GM23338 (cell line): ENCODE measurements around the gene AFAP1L2. TPM values are rescaled to one million over a fixed set of nuclear protein-coding genes. Genes with fewer than 3 reads are reported as not detected.

ENCODE experiments used
- ATAC-seq: fragments of 200-7000 bp; cut with Tn5 transposase; 3 replicates; pipeline ENCODE4 v1.9.1; 2020
- DNase-seq: peaks from one replicate; pipeline ENCODE4 v3.0.0-alpha.2; 2015; ENCODE audit warnings: low spot score
- H2AFZ ChIP-seq: fragments of 200-600 bp; sonication (generic); 2 replicates; pipeline ENCODE4 v1.8.0; 2016; ENCODE audit warnings: antibody characterized with exemption, mild to moderate bottlenecking, moderate library complexity
- H3F3A ChIP-seq: fragments of 200-600 bp; sonication (generic); replicated peaks from 2 replicates; pipeline ENCODE4 v1.8.0; 2017; ENCODE audit warnings: antibody characterized with exemption, mixed run types, low read depth
- H3K27ac ChIP-seq: fragments of 200-600 bp; sonication (generic); 2 replicates; pipeline ENCODE4 v1.6.1; 2016; ENCODE audit warnings: low read depth
- H3K27me3 ChIP-seq: fragments of 200-600 bp; sonication (generic); 2 replicates; pipeline ENCODE4 v1.8.0; 2016; ENCODE audit warnings: mild to moderate bottlenecking, mixed run types, moderate library complexity; ENCODE audit not compliant: insufficient read depth
- H3K36me3 ChIP-seq: fragments of 200-600 bp; sonication (generic); 2 replicates; pipeline ENCODE4 v1.8.0; 2016; ENCODE audit warnings: mild to moderate bottlenecking; ENCODE audit not compliant: insufficient read depth
- H3K4me1 ChIP-seq: fragments of 200-600 bp; sonication (generic); 2 replicates; pipeline ENCODE4 v1.8.0; 2016; ENCODE audit warnings: mild to moderate bottlenecking, moderate library complexity; ENCODE audit not compliant: insufficient read depth
- H3K4me2 ChIP-seq: fragments of 200-600 bp; sonication (generic); 2 replicates; pipeline ENCODE4 v1.7.1; 2017; ENCODE audit warnings: mixed run types
- H3K4me3 ChIP-seq: fragments of 200-600 bp; sonication (generic); 2 replicates; pipeline ENCODE4 v1.6.1; 2016; ENCODE audit warnings: mixed run types
- H3K79me2 ChIP-seq: fragments of 200-600 bp; sonication (generic); replicated peaks from 2 replicates; pipeline ENCODE4 v1.8.0; 2017; ENCODE audit warnings: mild to moderate bottlenecking; ENCODE audit not compliant: insufficient read depth
- H3K9me2 ChIP-seq: fragments of 200-600 bp; sonication (generic); 2 replicates; pipeline ENCODE4 v1.8.0; 2017; ENCODE audit not compliant: insufficient read depth
- H4K20me1 ChIP-seq: fragments of 200-600 bp; sonication (generic); replicated peaks from 2 replicates; pipeline ENCODE4 v1.8.0; 2017; ENCODE audit warnings: mild to moderate bottlenecking; ENCODE audit not compliant: insufficient read depth
- H3K27ac Mint-ChIP-seq: 2 replicates; pipeline ENCODE4 v1.8.0; 2020; ENCODE audit warnings: inconsistent platforms, mild to moderate bottlenecking, moderate library complexity, mixed read lengths
- H3K27me3 Mint-ChIP-seq: 3 replicates; pipeline ENCODE4 v1.8.0; 2022; ENCODE audit warnings: low read depth, mild to moderate bottlenecking, moderate library complexity, mixed read lengths, inconsistent platforms; ENCODE audit not compliant: insufficient read depth, poor library complexity
- H3K36me3 Mint-ChIP-seq: 3 replicates; pipeline ENCODE4 v1.8.0; 2021; ENCODE audit warnings: low read depth, mild to moderate bottlenecking, inconsistent platforms, moderate library complexity, mixed read lengths
- H3K4me1 Mint-ChIP-seq: 3 replicates; pipeline ENCODE4 v1.8.0; 2020; ENCODE audit warnings: mild to moderate bottlenecking, inconsistent platforms, mixed read lengths
- H3K4me3 Mint-ChIP-seq: 3 replicates; pipeline ENCODE4 v1.8.0; 2021; ENCODE audit warnings: moderate library complexity, mild to moderate bottlenecking, inconsistent platforms, mixed read lengths
- H3K9me3 Mint-ChIP-seq: 3 replicates; pipeline ENCODE4 v1.8.0; 2020; ENCODE audit warnings: moderate library complexity, mild to moderate bottlenecking, inconsistent platforms, mixed read lengths
- CREB1 ChIP-seq: fragments of 250-450 bp; sonication (Bioruptor Pico); IDR thresholded peaks from 2 replicates; pipeline ENCODE4 v1.5.0; 2020; ENCODE audit warnings: low read depth, mild to moderate bottlenecking, moderate library complexity
- CTCF ChIP-seq, 2 experiments: fragments of 200-600 bp in 1 of 2; sonication (generic) in 1 of 2; conservative IDR thresholded peaks; 2 replicates each; pipeline versions ENCODE4 v1.5.1 to v1.6.1; 2016 to 2017; ENCODE audit warnings: antibody characterized with exemption in 2 of 2, low read depth in 2 of 2, mild to moderate bottlenecking in 2 of 2, moderate library complexity in 1 of 2
- ETS1 ChIP-seq: IDR thresholded peaks from 2 replicates; pipeline ENCODE4 v1.6.1; 2016; ENCODE audit warnings: antibody characterized with exemption
- EZH2 ChIP-seq: fragments of 200-600 bp; sonication (generic); IDR thresholded peaks from one replicate; pipeline ENCODE4 v1.8.0; 2017; ENCODE audit warnings: antibody characterized with exemption, mild to moderate bottlenecking, low read depth; ENCODE audit not compliant: unreplicated experiment
- EZH2phosphoT487 ChIP-seq: fragments of 200-600 bp; sonication (generic); IDR thresholded peaks from one replicate; pipeline ENCODE4 v1.8.1; 2018; ENCODE audit warnings: antibody characterized with exemption; ENCODE audit not compliant: unreplicated experiment
- JUNB ChIP-seq: IDR thresholded peaks from one replicate; pipeline ENCODE4 v1.6.1; 2016; ENCODE audit warnings: antibody characterized with exemption; ENCODE audit not compliant: unreplicated experiment
- NANOG ChIP-seq: IDR thresholded peaks from 2 replicates; pipeline ENCODE4 v1.6.1; 2016; ENCODE audit warnings: antibody characterized with exemption, borderline replicate concordance
- POLR2AphosphoS5 ChIP-seq: IDR thresholded peaks from 2 replicates; pipeline ENCODE4 v1.6.1; 2016; ENCODE audit warnings: antibody characterized with exemption, low read depth
- REST ChIP-seq: IDR thresholded peaks from one replicate; pipeline ENCODE4 v1.6.1; 2018; ENCODE audit warnings: antibody characterized with exemption; ENCODE audit not compliant: unreplicated experiment
- STAT1 ChIP-seq: IDR thresholded peaks from one replicate; pipeline ENCODE4 v1.6.1; 2016; ENCODE audit warnings: antibody characterized with exemption; ENCODE audit not compliant: unreplicated experiment
- ZNF114 ChIP-seq: fragments of 250-450 bp; sonication (Bioruptor Pico); IDR thresholded peaks from 2 replicates; pipeline ENCODE4 v1.5.0; 2020; ENCODE audit warnings: mild to moderate bottlenecking, moderate library complexity
- ZNF331 ChIP-seq: fragments of 250-450 bp; sonication (Bioruptor Pico); IDR thresholded peaks from 2 replicates; pipeline ENCODE4 v1.5.0; 2020; ENCODE audit warnings: low read depth, mild to moderate bottlenecking, moderate library complexity
- ZNF462 ChIP-seq: fragments of 250-450 bp; sonication (Bioruptor Pico); IDR thresholded peaks from 2 replicates; pipeline ENCODE4 v1.5.0; 2020; ENCODE audit warnings: mild to moderate bottlenecking, moderate library complexity
- polyA plus RNA-seq: library from polyadenylated mRNA; unstranded; fragments of >200 nt; fragmentation: Nextera tagmentation; extraction: Ambion mirVana; gene quantifications from 2 replicates; pipeline ENCODE4 v1.2.1, GENCODE V29; 2016
- total RNA-seq: library from RNA; depleted of rRNA; stranded (reverse); fragments of >200 nt; shearing (Covaris generic); gene quantifications from 2 replicates; pipeline ENCODE4 v1.2.3, GENCODE V29; 2014

AFAP1L2 gene
- total and polyA plus RNA-seq, 2 experiments from 2014 or later: 2.3 to 6.5 TPM

GRCh38 chr10:114310346-114310745 lies 94.0 kb downstream of the AFAP1L2 start:
- Histone ChIP-seq H2AFZ (no peak overlapping the region), H3K4me1 (no peaks in the 10 kb centered on the region), H3K4me3 (no peak overlapping the region), H3K79me2 (no peaks in the 10 kb centered on the region), H4K20me1 (no peaks in the 10 kb centered on the region), H3K4me2 (no peak overlapping the region), H3K27ac (no peak overlapping the region), H3K9me2 (no peaks in the 10 kb centered on the region), H3K36me3 (no peaks in the 10 kb centered on the region), H3K27me3 (no peaks in the 10 kb centered on the region), H3F3A (no peaks in the 10 kb centered on the region)
- ATAC-seq (no peak), DNase-seq (no peak)
- Mint-ChIP-seq H3K36me3 (no peaks in the 10 kb centered on the region), H3K4me3 (no peak overlapping the region), H3K27ac (no peak overlapping the region), H3K27me3 (peaks cover 3% of the 10 kb centered on the region), H3K4me1 (no peaks in the 10 kb centered on the region; the same call in 2 of the 3 replicates), H3K9me3 (no peaks in the 10 kb centered on the region)
- TF ChIP-seq POLR2AphosphoS5 (no peak), ZNF462 (no peak), EZH2 (no peak), CTCF (conservative IDR thresholded peaks at IDR 0.05; ENCODE audit: low read depth in 2 of 2) (no peak), CREB1 (CRISPR knock-in tag) (no peak), JUNB (no peak), ZNF331 (CRISPR knock-in tag) (no peak), ETS1 (no peak), REST (no peak), STAT1 (no peak), NANOG (no peak), EZH2phosphoT487 (no peak), ZNF114 (CRISPR knock-in tag) (no peak)
